NCI-H1105 (cell line): ENCODE data around the gene RAB3C.
"Not testable (repeated sequence)": the region's sequence is repeated elsewhere in the genome, so short reads cannot be mapped to it uniquely, and the experiment has no call there.

Source experiments
- DNase-seq: peaks from one replicate; lab custom pipeline; 2025; lab: John Stamatoyannopoulos, UW

The RAB3C gene

DNA sequence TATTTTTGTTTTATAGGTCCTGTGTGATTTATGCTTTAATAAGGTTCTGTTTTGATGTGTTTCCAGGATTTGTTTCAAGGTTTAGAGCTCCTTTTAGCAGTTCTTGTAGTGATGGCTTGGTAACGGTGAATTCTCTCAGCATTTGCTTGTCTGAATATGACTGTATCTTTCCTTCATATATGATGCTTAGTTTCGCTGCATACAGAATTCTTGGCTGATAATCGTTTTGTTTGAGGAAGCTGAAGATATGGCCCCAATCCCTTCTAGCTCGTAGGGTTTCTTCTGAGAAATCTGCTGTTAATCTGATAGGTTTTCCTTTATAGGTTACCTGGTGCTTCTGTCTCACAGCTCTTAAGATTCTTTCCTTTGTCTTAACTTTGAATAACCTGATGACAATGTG lies 20.0 kb downstream of the RAB3C start:
- not testable (repeated sequence) for DNase-seq

DNA sequence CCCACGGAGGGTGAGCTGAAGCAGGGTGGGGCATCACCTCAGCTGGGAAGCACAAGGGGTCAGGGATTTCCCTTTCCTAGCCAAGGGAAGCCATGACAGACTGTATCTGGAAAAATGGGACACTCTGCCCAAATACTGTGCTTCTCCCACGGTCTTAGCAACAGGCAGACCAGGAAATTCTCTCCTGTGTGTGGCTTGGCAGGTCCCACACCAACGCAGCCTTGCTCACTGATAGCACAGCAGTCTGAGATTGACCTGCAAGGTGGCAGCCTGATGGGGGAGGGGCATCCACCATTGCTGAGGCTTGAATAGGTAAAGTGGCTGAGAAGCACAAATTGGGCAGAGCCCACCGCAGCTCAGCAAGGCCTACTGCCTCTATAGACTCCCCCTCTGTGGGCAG lies 23.2 kb downstream of the RAB3C start:
- DNase-seq: no peak

DNA sequence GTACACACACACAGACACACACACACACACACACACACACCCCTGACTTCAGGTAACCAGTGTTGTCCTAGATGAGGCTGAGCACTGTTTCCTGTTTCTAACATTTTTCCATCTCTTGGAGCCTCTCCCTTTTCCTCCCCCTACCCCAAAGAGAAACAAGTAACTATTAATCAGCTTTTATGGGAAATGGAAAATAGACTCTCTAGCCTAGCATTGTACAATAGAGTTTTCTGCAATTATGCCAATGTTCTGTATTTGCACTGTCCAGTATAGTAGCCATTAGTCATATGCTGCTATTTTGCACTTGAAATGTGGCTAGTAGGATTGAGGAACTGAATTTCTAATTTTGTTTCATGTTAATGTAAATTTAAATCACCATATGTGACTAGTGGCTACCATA lies 33.1 kb downstream of the RAB3C start:
- DNase-seq: no peak

DNA sequence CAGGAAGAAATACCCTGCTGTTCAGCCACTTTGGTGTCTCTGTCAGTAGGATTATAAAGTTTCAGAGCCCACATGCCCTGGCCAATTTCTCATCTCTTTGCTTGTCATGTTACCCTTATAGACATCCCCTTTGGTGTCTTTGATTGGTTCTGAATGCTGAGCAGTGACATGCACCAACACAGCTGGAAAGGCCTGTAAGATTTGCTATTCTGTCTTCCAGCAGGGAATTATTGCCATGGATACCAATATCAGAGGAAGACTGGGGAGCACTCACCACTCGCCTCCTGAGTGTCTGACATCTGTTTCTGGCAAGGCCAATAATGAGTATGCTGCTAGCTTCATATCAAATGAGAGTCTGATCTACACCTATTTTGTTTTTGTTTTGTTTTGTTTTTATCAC lies 34.4 kb downstream of the RAB3C start:
- no peak for DNase-seq

DNA sequence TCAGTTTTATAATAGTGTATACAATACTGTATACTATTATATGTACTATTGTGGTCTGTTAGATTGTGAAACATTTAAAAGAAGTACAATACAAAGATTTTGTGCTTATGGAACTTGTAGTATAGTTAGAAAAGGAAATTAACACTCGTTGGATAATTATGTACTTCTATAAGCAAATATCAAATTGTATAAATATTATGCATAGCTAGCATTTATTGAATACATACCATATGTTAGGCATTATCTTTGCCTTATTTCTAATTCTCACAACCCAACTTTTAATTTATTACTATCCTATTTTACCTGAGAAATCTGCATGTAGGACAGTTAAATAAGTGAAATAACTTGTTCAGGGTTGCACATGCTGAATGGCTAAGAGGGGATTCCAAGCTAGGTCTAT lies 37.5 kb downstream of the RAB3C start:
- DNase-seq: no peak

DNA sequence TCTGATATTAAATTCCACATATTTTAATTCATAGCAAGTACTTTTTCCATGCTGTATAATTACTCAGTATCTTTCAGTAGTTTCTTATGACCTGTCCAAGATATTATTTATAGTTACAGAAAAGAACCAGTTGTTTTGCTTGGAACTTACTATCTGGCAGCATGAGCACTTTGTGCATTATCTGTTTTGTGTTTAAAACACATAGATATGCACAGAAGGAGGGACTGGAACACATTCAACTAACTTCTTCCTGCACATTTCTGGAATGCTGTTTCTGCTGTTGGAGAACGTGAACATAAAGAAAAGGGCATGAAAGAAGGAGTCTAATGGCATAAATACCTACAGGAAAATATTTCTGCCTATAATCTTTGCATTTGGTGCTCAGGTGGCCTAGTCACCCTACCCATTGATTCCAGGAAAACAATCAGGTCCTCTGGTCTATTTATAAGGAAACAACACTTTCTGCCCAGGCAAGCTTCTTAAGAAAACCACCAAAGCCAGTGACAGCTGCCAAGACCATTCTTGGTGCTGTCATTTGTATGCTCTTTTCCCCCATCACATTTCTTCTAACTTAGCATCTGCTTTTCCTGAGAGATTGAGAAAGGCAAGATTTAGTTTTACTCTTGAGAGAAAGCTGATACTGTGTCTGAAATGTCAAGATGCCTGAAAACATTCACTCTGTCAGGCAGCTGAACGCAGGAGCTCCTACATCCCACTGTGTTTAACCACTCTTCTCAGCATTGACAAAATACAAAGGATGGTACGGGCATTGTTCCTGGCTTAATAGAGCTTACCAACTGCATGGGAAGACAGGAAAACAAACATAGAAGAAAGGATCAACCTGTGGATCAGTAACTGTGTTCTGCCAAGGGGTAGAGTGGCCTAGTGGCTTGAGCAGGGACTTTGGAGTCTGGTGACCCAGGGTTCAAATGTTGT lies 40.3 kb downstream of the RAB3C start:
- DNase-seq: no peak

DNA sequence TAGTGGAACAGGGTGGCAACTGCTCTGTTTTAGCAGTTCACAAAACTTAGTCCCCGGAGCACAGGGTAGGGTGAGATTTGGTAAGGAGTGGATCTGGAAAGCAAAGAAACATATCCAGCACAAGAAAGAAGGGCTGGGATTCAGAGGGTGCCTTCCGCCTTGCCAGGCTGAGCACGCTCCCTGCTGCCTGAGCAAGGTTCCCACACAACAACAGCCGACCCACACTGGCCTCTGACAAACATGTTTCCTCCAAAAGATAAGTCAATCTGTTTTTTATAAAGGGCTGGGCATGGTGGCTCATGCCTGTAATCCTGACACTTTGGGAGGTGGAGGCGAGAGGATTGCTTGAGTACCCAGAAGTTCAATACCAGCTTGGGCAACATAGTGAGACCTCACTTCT lies 45.8 kb downstream of the RAB3C start:
- DNase-seq: no peak

DNA sequence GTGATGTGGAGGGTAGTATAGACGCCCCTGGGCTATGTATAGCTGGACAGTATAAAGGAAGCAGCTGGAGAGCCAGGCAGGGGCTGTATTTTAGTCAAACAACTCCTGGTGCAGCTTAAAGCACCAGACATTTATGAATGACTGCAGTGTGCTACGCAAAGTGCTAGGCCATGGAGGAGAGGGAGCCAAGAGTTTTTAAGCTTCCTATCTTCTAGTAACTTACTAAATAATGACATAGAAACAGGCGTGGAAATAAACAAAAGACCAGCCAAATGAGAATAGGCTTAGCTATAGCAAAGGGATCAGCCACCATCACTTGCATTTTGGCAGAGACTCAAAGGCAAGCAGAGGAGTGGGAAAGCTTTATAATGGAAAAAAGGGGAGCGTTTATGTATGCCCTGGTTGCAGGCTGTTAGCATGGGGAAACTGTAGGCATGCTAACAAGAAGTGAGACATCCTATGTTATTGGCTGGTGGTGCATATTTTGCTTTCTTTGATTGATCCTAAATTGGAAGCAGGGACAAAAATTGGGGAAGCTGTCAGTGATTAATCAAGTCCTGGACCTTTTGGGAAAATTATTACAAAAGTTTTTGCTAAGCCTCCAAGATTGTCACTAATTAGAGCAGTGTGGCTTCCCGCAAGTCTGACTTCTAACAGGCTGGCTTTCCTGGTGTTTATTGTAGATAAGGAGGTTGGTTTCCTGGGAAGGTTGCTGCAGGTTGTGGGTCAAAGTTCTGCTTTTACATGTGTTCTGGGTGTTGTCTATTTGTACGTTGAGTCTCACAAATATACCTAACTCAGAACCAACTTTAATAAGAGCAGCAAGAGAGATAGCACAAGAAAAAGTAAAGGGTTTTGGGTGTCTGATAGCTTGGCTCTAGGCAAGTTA lies 46.6 kb downstream of the RAB3C start:
- DNase-seq: no peak

DNA sequence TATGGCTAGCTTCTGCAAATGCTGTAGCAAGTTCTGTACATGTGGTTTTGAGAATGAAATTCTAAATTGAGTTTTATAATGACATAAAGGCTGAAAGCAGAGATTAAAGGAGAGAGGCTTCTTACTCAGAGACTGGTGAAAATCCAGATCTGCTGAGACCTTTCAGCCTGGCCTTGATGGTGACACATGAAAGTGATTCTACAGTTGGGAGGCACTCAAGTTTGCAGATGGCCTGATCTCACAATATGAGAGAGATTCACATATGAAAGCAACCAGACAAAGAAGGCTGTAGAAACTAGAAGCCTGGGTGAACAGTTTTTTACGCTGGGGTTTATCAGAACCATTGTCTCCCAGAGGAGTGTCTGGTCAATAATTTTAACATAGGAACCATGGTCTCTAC lies 49.0 kb downstream of the RAB3C start:
- no peak for DNase-seq

DNA sequence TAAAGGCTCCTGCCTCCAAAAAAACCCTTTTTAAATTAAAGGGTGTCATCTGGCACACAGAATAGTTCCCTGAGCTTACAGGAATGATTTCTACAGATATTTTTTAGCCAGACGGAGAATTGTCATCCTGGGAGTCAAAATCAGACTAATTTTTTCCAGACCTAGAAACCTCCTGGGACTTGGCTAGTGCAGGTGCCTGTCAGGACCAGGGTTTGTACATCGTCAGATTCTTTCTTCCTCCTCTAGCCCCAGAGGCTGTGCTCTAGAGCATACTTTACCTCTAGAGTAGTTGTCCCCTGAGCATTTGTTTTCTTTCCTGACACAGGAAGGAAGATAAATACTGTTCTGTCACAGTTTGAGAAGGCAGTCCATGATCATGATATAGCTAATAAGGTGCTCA lies 52.5 kb downstream of the RAB3C start:
- DNase-seq: no peak

DNA sequence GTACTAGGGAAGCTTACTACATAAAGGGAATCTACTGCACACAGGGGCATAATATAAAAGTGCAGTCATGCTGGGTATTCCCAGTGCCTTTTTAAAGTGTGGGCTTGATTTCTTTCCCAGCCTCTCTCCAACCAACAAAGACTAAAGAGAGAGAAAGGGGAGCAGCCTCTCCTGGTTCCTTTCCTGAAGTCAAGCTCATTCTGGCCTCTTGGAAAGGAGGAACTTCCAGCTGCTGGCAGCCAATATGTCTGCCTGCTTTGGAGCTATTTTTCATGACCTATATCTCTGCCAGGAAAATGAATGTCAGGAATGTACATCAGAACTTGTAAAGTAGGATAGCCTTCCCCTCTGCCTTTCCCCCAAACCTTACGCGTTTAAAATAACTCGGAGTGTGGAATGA lies 57.1 kb downstream of the RAB3C start:
- DNase-seq: no peak

DNA sequence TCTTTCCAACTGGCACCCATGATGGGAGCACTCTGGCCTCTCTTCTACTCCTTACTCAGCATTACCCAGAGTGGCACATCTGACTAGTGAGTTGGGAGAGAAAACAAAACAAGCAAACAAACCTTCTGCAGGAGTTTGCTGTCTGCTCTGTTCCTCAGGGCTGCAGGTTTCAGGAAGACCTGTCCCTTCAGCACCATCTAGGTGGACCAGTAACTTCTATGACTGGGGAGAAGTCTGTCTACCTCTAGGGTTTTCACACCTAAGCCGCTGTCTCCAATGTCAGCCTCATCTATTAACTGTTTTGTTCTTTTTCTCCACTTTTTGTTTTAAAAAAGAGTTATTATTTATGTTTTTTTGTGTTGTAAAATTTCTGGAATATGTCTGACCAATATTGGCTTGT lies 58.7 kb downstream of the RAB3C start:
- DNase-seq: no peak

DNA sequence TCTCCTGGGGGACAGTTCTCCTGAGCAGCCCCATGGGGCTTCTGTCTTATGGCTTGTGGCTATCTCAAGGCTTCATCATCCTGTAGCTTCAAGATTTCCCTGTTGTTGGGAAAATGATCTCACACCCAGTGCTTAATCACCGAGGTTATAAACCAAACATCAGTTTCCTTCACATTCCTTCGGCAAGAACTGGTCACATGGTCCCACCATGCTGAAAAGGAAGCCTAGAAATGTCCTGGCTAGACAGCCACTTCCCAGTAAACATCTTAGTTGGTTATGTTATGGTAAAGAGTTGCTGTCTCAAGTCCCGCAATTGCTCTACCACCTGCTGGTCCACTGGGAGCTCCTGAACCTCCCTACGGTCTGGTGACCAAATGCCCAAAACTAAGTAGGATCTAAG lies 66.0 kb downstream of the RAB3C start:
- DNase-seq: no peak

DNA sequence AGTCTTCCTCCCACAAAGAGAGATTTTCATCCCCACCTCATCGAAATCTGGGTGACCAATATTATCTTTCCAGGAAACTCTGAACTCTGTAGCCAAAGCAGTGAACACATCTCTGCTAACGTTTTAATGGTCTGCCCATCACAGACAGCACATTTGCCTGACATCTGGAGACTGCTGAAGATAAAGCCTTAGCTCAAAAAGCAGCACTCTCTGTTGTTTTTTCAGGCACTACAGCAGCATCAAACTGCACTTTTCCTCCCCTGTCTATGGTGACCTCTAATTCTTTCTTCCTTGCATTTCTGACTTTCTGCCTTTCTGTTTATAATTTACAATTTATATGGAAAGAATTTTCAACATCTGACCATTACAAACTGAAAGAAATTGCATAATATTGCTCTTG lies 66.8 kb downstream of the RAB3C start:
- no peak for DNase-seq

DNA sequence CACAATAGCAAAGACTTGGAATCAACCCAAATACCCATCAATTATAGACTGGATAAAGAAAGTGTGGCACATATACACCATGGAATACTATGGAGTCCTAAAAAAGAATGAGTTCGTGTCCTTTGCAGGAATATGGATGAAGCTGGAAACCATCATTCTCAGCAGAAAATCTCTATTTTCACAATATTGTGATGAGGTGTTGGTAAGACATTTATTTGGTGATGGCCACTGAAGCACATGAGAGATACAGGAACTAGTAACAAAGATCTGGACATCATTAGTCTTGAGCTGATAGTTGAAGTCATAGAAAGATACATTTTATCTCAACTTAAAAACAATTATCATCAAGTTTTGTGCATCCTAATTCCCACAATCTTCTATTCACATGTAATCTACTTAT lies 70.6 kb downstream of the RAB3C start:
- DNase-seq: no peak

DNA sequence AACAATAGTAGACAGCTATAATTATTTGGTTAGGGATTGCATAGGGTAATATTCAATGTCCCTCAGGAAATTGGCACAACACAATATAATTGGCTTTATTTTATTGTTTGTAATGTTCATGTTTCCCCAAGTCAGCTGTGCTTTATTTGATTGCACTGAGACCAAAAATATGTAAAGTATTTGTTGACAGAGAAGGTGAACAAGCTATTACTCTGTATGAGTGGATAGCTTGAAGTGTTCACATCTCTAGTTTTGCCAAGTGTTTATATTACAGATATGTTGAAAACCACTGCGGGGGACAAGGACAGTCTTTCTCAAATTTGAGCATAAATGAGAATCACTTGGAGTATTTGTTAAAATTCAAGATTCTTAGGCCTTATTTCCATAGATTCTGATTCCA lies 83.3 kb downstream of the RAB3C start:
- peak; percentile 23 for DNase-seq

DNA sequence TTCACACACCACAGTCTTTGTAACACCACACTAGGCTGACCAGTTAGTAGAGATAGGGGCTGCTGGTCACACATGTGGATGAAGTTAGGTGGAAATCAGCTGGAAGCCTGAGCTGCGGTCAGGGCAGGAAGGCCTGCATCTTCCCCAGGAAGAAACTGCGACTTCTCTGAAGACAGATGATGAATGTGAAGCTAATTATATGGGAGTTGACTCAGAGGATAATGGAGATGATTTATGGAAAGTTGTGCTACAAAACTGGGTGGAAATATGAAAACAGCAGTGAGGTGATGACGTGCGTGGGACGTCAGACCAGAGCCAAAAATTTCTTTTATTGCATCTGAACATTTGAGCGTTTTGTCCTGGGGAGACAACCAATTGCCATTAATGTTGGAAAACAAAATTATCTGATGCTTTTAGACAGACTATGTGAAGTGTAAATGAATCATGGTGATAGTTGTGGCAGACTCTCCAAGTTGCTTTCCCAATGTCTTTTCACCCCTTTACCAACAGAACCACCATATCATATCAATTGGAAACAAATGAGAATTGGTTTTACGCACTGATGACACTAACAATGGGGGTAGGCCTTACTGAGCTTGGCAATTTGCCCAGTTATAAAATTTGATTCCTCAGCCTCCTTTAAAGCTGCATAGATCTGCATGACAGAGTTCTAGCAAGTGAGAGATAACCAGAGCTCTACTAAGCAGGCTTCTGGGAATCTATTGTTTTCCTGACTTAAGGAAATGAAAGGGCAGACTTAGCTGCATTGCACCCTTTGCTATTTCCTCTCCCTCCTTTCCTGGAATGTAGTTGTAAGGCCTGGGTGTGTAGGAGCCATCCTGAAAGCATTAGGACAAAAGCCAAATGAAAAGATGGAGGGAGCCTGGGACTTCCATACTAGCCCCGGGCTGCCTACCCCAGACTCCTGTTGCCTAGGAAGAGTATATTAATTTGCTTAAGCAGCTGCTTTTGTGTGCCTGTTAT lies 84.0 kb downstream of the RAB3C start:
- no peak for DNase-seq

DNA sequence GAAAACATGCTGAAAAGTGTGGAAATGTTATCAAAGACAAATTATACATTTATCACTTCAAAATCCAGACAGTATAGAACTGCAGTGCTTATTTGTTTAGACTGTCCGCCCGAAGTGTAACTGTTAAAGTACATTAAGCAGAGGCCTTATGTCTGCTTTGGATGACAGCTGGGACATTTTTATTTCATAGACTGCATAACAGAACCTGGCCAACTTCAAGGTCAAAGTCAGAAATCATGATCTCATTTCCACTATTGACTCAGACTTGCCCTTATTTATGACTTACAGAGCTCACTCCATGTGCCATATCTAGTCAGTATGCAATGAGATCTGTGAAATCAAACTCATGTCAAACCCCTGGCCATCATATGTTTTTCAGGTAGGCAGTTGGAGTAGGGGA lies 87.7 kb downstream of the RAB3C start:
- DNase-seq: no peak

DNA sequence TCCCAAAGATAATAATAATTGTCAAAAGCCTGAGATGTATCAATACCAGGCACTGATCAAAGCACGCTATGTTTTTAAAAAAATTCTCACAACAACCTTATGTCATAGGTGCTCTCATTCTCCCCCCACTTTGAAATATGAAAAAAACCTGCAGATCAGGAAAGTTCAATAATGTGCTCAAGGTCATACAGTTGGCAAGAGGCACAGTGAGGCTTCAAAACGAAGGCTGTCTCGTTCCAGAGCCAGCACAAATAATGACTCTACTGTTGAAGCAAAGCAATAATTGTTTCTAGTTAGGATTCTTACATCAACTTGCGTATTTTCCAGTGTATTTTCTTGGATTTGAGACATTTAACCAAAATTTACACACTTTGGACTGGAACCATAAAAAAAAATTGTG lies 88.3 kb downstream of the RAB3C start:
- no peak for DNase-seq

DNA sequence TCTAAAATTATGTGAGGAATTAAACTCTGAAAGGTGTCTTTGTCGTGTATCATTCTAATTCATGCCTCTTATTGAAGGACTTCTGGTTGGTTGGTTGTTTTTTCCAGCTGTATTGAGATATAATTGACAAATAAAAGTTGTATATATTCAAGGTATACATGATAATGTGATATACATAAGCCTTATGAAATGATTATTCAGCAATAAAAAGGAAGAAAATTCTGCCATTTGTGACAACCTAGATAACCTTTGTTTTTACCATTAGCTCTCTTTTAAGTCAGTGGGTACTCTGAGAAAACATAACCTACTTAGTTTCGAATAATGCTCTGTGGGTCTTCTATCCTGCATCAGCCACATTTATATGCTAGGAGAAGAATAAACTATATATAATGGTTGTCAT lies 89.6 kb downstream of the RAB3C start:
- DNase-seq: no peak

DNA sequence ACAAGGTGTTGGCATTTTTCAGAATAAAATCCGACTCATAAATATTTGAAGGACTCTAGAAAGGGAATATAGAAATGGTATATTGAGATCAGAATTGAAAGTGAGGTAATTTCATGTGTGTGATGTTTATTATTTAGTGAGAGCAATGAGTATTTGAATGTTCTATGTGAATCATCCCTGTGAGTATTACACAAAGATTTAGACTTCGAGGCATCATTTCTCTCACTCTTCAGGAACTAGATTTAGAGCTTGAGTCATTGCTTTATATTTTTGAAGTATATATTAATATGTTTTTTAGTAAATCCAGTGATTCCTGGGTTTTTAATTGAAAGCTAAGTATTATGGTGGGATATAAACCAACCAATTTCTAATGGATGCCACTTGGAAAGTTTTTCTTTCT lies 91.2 kb downstream of the RAB3C start:
- no peak for DNase-seq

DNA sequence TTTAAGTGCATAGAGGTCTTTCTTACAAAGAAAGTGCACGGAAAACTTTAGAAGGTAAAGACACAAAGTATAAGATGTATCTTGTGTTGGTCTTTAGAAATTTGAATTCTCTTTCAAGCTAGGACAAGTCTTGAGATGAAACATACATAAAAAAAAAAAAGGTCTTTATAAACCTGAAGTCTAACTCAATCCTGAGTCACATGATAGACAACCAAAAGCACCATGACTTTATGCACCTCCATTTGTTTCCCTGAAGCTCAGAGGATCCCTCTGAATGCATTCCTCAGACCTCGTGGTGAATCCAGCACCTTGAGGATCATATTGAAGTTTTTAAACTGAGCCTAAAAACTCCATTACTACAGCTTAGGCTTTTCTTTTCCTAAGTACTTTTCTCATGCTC lies 91.8 kb downstream of the RAB3C start:
- no peak for DNase-seq
